Measurements from ENCODE around the gene FGF22. TPM values are rescaled to one million over a fixed set of nuclear protein-coding genes. Genes with fewer than 3 reads are reported as not detected.

The FGF22 gene
- total and polyA plus RNA-seq, 2 of the 13 experiments (the other 11 are each of a cell fraction or from before 2014, with no cell fraction given): 0.24 TPM; not detected in 1

DNA sequence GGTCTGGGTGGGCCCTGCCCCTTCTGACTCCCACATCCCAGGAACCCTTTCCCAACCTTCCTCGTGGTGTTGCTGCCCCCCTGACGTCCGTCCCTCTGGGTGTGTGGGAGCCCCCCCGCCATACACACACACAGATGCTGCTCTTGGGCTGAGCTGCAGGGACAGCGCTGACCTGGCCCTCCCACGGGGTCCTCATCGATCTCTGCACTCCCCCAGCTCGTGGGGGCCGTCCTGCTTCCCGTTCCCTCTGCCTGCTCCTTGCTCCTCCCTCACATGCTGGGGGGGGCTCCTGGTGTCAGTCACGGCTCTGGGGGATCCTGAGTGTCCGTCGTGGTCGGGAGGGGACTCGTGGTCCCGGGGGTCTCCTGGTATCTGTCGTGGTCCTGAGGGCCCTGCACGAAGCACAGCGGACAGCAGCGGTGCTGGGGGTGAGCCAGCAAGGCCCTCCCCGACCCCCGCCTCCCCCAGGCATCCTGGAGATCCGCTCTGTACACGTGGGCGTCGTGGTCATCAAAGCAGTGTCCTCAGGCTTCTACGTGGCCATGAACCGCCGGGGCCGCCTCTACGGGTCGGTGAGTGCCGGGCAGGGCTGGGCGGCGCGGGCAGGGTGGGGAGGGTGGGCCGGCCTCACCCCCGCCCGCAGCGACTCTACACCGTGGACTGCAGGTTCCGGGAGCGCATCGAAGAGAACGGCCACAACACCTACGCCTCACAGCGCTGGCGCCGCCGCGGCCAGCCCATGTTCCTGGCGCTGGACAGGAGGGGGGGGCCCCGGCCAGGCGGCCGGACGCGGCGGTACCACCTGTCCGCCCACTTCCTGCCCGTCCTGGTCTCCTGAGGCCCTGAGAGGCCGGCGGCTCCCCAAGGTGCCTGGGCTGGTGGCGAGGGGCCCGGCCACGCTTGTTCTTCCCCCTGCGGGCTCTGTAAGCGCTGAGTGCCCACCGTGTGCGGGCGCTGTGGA, 3.4 kb downstream of the FGF22 start:
- FAIRE-seq: no peak
- ATAC-seq: no peak
- Histone ChIP-seq H3K9me3 (ENCODE audit: low read length) (no peaks in the 10 kb centered on the region), H2AFZ (ENCODE audit: low read length) (no peak overlapping the region), H3K4me2 (ENCODE audit: low read depth, low read length) (no peak overlapping the region), H3K27ac (ENCODE audit: extremely low read length, insufficient read depth, low read length) (no peak overlapping the region), H3K27me3 (ENCODE audit: control insufficient read depth in 1 of 2, insufficient read depth in 2 of 2, low read length in 2 of 2) (no peaks in the 10 kb centered on the region), H3K4me1 (ENCODE audit: insufficient read depth, low read length) (0 out of 2 replicates have a peak, but pooled peaks cover 7% of the 10 kb centered on the region), H4K20me1 (ENCODE audit: insufficient read depth, low read length) (peaks cover 4% of the 10 kb centered on the region; the same call in 1 of the 2 replicates), H3K36me3 (replicated peaks in 1 of 2; ENCODE audit: control insufficient read depth in 1 of 2, insufficient read depth in 2 of 2, low read length in 2 of 2) (peaks cover 4 to 11% of the 10 kb centered on the region in 2 experiments; a peak in 2 of 5 replicates), H3K79me2 (ENCODE audit: insufficient read depth, low read length) (no peaks in the 10 kb centered on the region), H3K9ac (ENCODE audit: insufficient read depth, low read depth, low read length) (no peak overlapping the region), H3K4me3 (replicated peaks in 1 of 3; ENCODE audit: insufficient read depth in 1 of 3, low read depth in 2 of 3, low read length in 3 of 3) (no peak overlapping the region)
- ChIA-PET POLR2A (interaction anchor here (1.3 kb wide), 1 partner anchor 17 kb away, joined by 3 read pairs; no protein-coding TSS in a partner anchor), CTCF (ENCODE audit: low intra/inter-chr PET ratio, low total read pairs) (no interaction called here)
- DNase-seq (ENCODE audit: low spot score): no peak
- BruUV-seq (replicated peaks): no TSS peak
- TF ChIP-seq ZBTB33 (CRISPR knock-in tag; IDR thresholded peaks at IDR 0.05): peak; percentile 17; the same call in 1 of the 2 replicates
- TF ChIP-seq ELF4 (CRISPR knock-in tag; IDR thresholded peaks at IDR 0.05; ENCODE audit: borderline replicate concordance): no peak
- TF ChIP-seq AGO2 (optimal IDR thresholded peaks at IDR 0.05; ENCODE audit: low read depth, low read length): peak; percentile 10
- in situ Hi-C loops (cut with HindIII; ENCODE audit: extremely low pct_ligation_motif_present, low pct_unique_long_range_greater_than_20kb) (no loop called here), intact Hi-C loops (cut with micrococcal nuclease; ENCODE audit: unreplicated experiment) (no loop called here)
- WGBS (ENCODE audit: low lambda C conversion rate): 94% methylated on average over 35 of the region's 70 CpGs

- no TSS peak for BruUV-seq (replicated peaks)
- H3K27ac ChIP-seq (ENCODE audit: extremely low read length, insufficient read depth, low read length): no peak overlapping the region
- POLR2A ChIA-PET: no interaction called here
- H3K4me3 ChIP-seq (replicated peaks in 1 of 3; ENCODE audit: insufficient read depth in 1 of 3, low read depth in 2 of 3, low read length in 3 of 3): no peak overlapping the region
- in situ Hi-C loops (cut with HindIII; ENCODE audit: extremely low pct_ligation_motif_present, low pct_unique_long_range_greater_than_20kb) (no loop called here), intact Hi-C loops (cut with micrococcal nuclease; ENCODE audit: unreplicated experiment) (no loop called here)
- no peak for ATAC-seq
- no peaks in the 10 kb centered on the region for H3K9me3 ChIP-seq (ENCODE audit: low read length)
- H3K4me2 ChIP-seq (ENCODE audit: low read depth, low read length): no peak overlapping the region
- no peaks in the 10 kb centered on the region for H3K27me3 ChIP-seq (ENCODE audit: control insufficient read depth in 1 of 2, insufficient read depth in 2 of 2, low read length in 2 of 2)
- peaks cover 4% of the 10 kb centered on the region; the same call in 1 of the 2 replicates for H4K20me1 ChIP-seq (ENCODE audit: insufficient read depth, low read length)
- 93% methylated on average over 24 of the region's 24 CpGs for WGBS (ENCODE audit: low lambda C conversion rate)
- DNase-seq (ENCODE audit: low spot score): no peak
- no peak overlapping the region for H2AFZ ChIP-seq (ENCODE audit: low read length)
- CTCF ChIA-PET (ENCODE audit: low intra/inter-chr PET ratio, low total read pairs): no interaction called here
- no peaks in the 10 kb centered on the region for H3K79me2 ChIP-seq (ENCODE audit: insufficient read depth, low read length)
- no peak for TF ChIP-seq THAP11 (CRISPR knock-in tag; IDR thresholded peaks at IDR 0.05)
- TF ChIP-seq PCBP1 (IDR thresholded peaks at IDR 0.05; ENCODE audit: borderline replicate concordance, low read depth, low read length): 0 out of 2 replicates have a peak, but pooled peaks have one; percentile 48
- TF ChIP-seq REXO4 (CRISPR knock-in tag; IDR thresholded peaks at IDR 0.05; ENCODE audit: borderline replicate concordance): no peak
- TF ChIP-seq SSRP1 (CRISPR knock-in tag; IDR thresholded peaks at IDR 0.05): no peak
- TF ChIP-seq EHMT2 (IDR thresholded peaks at IDR 0.05; ENCODE audit: borderline replicate concordance, low read depth, low read length): no peak
- TF ChIP-seq PBX3 (CRISPR knock-in tag; IDR thresholded peaks at IDR 0.05; ENCODE audit: borderline replicate concordance): no peak
- 0 out of 2 replicates have a peak, but pooled peaks cover 6% of the 10 kb centered on the region for H3K4me1 ChIP-seq (ENCODE audit: insufficient read depth, low read length)
- FAIRE-seq: no peak
- no peak overlapping the region for H3K9ac ChIP-seq (ENCODE audit: insufficient read depth, low read depth, low read length)
- H3K36me3 ChIP-seq (replicated peaks in 1 of 2; ENCODE audit: control insufficient read depth in 1 of 2, insufficient read depth in 2 of 2, low read length in 2 of 2): peaks cover 8 to 15% of the 10 kb centered on the region in 2 experiments; a peak in 2 of 5 replicates
Measured at GRCh38 chr19:643736-644135, 4.1 kb downstream of the FGF22 start.
